Cardiac septum (tissue), 1 donor: Measurements from ENCODE around the gene THOP1. TPM values are rescaled to one million over a fixed set of nuclear protein-coding genes. Genes with fewer than 3 reads are reported as not detected.

Experiments used
- DNase-seq: peaks from one replicate; pipeline ENCODE4 v3.0.0-alpha.2; 2020; ENCODE audit warnings: low spot score
- intact Hi-C: fragments of 100-400 bp; cut with DNase I; formaldehyde crosslinking; loops from one replicate; pipeline ENCODE4 v1.14.0; 2022
- total RNA-seq: library from RNA; stranded (reverse); fragmentation: NEBNext Ultra II Directional; extraction: Animal tissue kit (Norgen Biotek cat#: 25700); gene quantifications from one replicate; pipeline ENCODE4 v1.2.1, GENCODE V29; 2021
- donor health status: DM: no; HTN: no; CAD: no.

Gene THOP1
- total RNA-seq, 1 donor from 2014 or later: 34.6 TPM

- no peak for DNase-seq
Observed at GRCh38 chr19:2798158-2798685, 12.9 kb downstream of the THOP1 start.

DNA sequence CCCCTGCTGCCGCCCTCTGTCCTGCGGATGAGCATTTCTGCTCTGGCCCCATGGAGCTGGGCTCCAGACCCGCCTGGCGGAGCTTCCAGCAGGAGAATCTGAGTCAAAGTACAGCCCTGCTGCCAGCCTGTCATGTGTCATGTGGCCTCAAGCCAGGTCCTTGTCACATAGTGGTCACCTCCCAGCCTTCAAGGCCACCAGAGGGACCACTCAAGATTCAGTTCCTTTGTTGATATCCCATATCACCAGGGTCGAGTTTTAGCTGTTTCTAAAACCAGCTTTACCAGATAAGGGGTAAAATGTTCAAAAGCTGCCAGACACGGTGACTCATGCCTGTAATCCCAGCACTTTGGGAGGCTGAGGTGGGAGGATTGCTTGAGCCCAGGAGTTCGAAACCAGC is 13.4 kb downstream of the THOP1 start:
- intact Hi-C loops: no loop called here
- peak; percentile 87 for DNase-seq

More at GRCh38 chr19:2798158-2798685, 12.9 kb downstream of the THOP1 start:
- intact Hi-C loops: no loop called here

DNA sequence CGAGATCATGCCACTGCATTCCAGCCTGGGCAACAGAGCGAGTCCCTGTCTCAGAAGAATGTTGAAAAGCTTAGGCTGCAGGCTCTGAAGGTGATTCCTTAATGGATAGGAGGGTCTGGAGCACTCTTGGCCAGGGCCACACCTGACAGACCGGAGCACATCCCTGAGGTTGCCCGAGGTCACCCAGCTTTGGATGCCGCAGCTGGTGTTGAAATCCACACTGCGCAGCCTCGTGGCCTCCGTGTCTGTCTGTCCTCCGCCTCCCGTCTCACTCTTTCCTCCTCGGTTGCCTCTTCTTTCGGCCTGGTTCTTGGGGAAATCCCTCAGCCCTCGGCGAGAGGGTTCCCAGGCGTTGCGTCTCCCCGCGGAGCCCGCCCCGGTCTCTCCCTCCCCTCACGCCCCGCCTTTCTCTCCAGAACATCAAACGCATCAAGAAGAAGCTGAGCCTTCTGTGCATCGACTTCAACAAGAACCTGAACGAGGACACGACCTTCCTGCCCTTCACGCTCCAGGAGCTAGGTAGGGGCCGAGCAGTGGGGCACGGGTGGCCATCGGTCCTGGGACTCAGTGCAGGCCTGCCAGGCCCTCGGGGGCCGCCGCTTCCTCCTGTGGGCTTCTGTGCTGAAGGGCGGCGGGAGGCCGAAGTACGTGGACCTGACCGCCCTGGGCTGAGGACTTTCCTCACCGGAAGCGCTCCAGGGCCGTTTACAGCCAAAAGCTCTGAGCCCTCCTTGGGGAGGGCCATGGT is 14.1 kb downstream of the THOP1 start:
- intact Hi-C loops: no loop called here
- DNase-seq: no peak

GRCh38 chr19:2800506-2800905 is 15.2 kb downstream of the THOP1 start:
- DNase-seq: no peak
- intact Hi-C loops: no loop called here

DNA sequence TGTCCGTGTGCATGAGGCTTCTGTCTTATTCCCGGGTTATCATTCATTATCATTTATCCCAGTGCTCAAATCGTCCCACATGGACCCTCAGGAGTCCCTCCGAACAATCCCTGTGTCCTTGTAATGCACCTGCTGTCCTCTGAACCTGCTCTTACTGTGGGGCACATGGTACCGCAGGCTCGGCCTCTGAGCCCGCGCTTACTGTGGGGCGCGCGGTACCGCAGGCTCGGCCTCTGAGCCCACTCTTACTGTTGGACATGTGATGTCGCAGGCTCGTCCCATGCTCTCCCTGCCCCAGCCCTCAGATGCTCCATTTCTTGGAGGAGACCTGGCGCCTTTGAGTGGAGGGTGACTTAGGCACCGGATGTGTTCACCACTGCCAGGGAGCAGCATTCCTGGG is 17.5 kb downstream of the THOP1 start:
- intact Hi-C loops: no loop called here
- DNase-seq: no peak

GRCh38 chr19:2803486-2804155 is 18.3 kb downstream of the THOP1 start:
- DNase-seq: no peak
- intact Hi-C loops: no loop called here

GRCh38 chr19:2804156-2805004 is 19.1 kb downstream of the THOP1 start:
- intact Hi-C loops: no loop called here
- no peak for DNase-seq

- no peak for DNase-seq
- intact Hi-C loops: no loop called here
Observed at GRCh38 chr19:2805261-2805900, 20.1 kb downstream of the THOP1 start.

DNA sequence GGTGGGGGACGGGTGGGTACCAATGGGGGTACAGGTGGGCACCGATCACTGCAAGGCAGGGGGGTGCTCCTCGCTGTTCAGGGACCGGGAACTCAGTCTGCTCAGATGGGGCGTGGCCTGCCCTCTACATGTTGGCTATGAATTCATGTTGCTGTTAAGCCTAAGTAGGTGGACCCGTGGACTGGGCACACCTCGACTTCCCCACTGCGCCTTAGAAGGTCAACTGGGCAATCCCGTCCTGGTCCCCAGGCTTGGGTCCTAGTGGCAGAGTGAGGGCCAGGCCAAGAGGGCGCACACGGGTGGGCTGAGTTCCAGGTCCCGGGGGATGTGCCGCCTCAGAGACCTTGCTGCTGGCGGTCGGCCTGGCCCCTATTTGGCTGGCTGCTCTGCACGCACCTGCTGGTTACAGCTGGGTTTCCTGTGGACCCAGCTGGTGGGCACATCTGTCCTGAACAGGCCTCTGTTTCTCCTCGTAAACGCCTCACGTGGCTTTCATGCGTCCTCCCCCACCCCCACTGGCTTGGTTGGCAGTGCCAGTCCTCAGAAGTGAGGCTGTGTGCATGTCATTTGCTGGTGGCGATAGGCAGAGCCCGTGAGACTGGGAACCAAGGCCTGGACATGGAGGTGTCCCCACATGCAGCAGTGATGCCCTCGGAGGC is 20.8 kb downstream of the THOP1 start:
- DNase-seq: no peak
- intact Hi-C loops: no loop called here

GRCh38 chr19:2806736-2807378 is 21.6 kb downstream of the THOP1 start:
- intact Hi-C loops: no loop called here
- no peak for DNase-seq

DNA sequence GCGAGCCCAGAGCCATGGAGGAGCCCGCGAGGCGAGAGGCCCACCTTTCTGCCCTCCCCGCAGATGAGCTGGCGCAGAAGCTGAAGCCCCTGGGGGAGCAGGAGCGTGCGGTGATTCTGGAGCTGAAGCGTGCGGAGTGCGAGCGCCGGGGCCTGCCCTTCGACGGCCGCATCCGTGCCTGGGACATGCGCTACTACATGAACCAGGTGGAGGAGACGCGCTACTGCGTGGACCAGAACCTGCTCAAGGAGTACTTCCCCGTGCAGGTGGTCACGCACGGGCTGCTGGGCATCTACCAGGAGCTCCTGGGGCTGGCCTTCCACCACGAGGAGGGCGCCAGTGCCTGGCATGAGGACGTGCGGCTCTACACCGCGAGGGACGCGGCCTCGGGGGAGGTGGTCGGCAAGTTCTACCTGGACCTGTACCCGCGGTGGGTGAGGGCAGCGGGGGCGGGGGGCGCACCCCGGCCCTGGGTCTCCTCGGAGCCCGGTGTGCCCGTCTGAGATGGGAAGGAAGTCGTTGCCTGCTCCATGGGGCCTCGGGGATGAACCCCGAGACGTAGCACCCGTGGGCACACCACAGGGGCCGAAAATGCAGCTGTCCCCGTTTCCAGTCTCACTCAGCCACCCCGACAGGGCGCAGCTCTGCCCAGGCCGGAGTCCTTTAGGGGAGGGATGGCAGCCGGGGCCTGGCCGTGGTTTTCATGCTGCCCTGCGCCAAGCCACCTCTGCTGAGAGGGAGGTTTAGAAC is 22.3 kb downstream of the THOP1 start:
- no peak for DNase-seq
- intact Hi-C loops: no loop called here

- DNase-seq: no peak
Observed at GRCh38 chr19:2808129-2808941, 23.0 kb downstream of the THOP1 start.

DNA sequence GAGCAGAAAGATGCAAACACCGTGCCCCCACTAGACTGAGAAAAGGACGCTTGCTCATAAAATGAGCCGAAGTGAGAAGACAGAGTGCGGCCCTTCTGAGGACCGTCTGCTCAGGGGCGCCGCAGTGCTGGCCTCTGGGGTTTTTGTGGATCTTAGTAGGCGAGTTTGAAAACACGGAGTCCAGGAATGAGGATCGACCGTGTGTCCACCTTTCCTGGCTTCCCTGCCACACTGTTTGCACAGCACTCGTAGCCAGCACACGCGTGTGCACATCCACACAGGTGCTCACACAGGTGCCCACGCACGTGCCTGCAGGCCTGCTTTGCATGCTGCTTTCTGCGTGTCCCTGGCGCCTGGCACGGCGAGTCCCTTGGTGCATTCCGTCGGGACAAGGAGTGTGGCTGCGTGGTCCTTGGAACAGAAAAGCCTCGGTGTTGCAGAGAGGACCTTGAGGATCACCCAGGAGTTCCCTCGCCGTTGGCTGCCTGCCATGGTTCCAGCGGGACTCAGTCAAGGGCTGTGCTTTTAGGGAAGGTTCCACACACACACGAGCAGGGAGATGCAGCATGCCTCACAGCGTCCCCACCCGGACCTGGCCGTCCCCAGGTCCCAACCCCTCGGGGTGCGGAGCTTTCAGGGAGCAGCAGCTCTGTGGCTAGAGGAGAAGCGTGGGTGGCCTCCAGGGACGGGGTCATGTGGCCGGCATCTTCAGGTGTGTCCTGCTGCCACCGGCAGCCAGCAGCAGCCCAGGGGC is 24.3 kb downstream of the THOP1 start:
- no peak for DNase-seq
- intact Hi-C loops: no loop called here

More at GRCh38 chr19:2808129-2808941, 23.0 kb downstream of the THOP1 start:
- intact Hi-C loops: no loop called here

GRCh38 chr19:2810141-2811091 is 25.1 kb downstream of the THOP1 start:
- no peak for DNase-seq
- intact Hi-C loops: no loop called here

- DNase-seq: no peak
- intact Hi-C loops: no loop called here
Observed at GRCh38 chr19:2811221-2811722, 26.0 kb downstream of the THOP1 start.
